ENCODE data around the gene OR12D3.
"Not testable (repeated sequence)": the region's sequence is repeated elsewhere in the genome, so short reads cannot be mapped to it uniquely, and the experiment has no call there.

Gene OR12D3, protein sequence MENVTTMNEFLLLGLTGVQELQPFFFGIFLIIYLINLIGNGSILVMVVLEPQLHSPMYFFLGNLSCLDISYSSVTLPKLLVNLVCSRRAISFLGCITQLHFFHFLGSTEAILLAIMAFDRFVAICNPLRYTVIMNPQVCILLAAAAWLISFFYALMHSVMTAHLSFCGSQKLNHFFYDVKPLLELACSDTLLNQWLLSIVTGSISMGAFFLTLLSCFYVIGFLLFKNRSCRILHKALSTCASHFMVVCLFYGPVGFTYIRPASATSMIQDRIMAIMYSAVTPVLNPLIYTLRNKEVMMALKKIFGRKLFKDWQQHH

DNA sequence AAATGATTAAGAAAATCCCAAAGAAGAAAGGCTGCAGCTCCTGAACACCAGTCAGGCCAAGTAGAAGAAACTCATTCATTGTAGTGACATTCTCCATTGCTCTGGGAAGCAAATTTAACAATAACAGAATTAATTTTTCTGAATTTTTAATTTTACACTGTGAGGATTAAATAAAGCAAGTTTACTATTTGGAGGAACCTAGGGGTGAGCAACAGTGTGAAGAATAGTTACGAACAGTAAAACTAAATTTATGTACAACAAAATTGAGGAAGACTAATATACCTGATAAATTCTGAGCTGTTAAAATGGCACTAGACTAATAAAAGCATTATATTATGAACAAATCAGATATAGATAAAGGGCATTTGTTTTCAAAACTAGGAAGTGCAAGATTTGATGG, at the start of gene OR12D3:
Gene OR12D3 (minus strand): TSS at position 101 of the 400 bp plus-strand sequence. CDS start 4 bp downstream, at position 97.
- DNase-seq (ENCODE audit: low spot score), result no peak

DNA sequence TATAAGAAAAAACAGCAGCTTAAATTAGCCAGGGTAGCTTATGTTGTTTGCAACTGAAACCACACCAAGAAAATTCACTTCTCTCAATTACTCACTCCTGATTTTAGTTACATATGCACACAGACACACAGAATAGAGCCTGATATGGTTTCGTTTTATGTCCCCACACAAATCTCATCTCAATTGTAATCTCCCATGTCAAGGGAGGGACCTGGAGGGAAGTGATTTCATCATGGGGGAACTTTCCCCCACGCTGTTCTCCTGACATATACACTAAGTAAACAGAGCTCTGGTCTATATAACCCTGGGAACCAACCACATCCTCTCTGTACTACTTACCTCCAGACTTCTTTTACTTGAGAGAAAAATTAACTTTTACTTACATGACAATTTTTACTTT, 49.5 kb upstream of the OR12D3 start:
- no peak for DNase-seq (ENCODE audit: low spot score)

DNA sequence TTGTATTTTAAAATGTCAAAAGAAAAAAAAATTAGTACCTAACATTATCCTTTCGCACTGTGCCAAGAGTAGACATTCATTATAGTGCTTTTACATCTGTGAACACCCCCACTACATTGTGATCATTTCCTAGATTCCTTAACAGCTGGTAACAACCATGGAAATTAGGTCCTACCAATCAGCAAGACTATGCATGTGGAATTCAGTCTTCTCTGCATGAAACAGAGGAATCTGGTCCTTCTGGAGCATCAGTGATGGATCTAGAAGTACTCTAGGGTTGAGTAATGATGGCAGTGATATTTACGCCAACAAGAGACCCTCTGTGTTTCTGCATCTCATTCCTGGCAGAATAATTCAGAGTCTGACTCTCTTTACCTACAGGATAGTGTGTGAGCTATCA, 49.1 kb upstream of the OR12D3 start:
- no peak for DNase-seq (ENCODE audit: low spot score)

DNA sequence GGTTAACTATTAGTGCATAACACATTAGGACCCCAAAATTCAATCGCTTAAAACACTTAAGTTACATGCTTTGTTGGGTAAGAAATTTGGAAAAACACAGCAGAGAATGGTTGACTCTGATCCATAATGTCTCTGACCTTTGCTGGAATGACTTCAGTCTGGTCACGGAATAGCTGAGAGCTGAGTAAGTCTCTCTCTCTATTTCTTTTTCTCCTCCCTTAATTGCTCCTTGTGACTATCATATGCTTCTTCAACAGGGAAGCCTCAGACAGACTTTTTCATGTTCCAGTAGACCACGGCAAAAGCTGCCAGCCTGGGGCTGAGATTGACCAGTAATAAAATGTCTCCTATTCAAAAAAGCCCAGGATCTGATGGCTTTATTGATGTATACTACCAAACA, 44.4 kb upstream of the OR12D3 start:
- no peak for DNase-seq (ENCODE audit: low spot score)

DNA sequence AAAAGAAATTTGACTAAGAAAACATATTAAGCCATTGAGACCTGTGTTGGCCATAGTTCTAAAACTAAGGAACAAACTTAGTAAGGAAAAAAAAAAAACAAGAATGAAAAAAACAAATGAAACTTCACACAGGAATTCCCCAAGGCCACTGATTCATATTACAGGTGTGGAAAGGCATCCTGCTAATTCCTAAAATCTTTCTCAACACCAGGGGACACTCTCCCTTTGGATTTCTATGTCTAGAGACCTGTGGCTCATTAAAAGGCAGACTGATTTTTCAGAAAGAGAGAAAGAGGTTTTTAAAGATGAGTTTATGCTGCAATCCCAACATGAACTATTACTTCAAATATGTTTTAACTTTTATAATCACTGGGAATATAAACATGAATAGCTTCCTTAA, 39.5 kb upstream of the OR12D3 start, which contains the start of gene OR12D1:
Gene OR12D1 (plus strand): TSS at position 341 of the 400 bp plus-strand sequence.
- DNase-seq (ENCODE audit: low spot score), result no peak

DNA sequence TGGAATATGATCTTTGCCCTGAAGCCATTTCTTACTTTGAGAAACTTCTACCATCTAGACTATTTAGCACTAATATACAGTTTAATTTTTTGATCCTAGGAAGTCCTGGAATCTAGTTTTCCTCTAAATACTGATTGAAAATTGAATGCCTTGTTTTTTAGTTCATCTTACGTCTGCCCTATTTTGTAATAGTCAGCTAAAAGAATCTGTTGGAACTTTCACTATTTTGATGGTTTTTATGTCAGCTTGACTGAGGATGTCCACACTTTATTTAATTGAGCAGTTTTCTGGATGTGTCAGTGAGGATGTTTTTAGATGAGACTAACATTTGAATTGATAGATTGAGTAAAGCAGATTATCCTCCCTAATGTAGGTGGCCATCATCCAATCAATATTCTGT, 28.7 kb upstream of the OR12D3 start:
- no peak for DNase-seq (ENCODE audit: low spot score)

DNA sequence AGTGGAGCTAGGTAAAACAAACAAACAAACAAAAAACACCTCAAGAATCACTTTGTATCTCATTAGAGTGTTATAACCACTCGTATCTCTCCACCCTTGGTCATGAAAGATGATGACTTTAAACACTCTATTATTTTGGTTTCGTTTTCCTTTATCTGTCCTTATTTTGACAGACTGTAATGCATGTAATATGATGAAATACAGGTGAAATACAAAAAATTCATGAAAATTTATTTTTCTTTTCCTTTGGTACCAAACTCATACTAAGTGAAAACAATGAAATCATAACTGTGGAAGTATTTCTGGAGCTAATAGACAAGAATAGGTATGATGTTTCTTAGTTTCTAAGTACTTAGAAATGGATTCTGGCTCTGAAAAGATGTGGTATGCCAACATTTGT, 24.4 kb upstream of the OR12D3 start:
- no peak for DNase-seq (ENCODE audit: low spot score)

DNA sequence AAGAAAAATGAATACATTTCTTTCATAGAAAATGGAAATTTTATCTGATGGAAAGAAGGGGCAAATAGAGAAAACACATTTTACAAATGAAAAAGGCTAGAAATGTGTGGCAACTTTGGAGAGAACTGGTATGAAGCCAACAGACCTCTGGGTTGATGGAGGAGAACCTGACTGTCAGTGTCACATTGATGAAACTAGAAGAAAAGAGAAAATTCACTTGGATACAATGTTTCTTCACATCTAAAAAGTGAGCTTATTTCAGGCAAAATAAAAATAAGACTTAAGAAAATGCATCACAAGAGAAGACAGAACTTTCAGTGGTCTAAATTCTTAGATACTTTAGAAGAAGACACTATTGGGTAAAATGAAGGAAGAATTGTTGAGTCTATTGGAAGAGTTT, 20.2 kb upstream of the OR12D3 start, which contains the start of gene OR12D2:
Gene OR12D2 (plus strand): TSS at position 301 of the 400 bp plus-strand sequence. CDS start 1,069 bp downstream, outside the sequence.
- no peak for DNase-seq (ENCODE audit: low spot score)

DNA sequence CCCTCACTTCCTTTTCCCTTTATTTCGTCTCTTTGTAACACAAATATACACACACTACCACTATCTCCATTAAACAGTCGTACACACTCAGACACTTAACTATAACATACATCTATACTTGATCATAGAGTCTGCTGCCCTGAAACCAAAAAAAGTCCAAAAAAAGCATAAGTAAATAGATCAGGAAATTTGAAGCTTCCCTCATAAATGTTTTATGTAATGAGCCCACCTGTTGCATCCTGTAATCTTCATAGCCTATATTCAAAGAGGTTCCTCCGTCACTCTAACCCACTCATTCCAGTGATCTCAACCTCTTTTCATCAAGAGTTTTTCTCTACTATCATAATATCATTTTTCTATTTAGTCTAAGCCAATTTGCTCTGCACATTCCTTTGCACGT, 13.4 kb upstream of the OR12D3 start:
- no peak for DNase-seq (ENCODE audit: low spot score)

DNA sequence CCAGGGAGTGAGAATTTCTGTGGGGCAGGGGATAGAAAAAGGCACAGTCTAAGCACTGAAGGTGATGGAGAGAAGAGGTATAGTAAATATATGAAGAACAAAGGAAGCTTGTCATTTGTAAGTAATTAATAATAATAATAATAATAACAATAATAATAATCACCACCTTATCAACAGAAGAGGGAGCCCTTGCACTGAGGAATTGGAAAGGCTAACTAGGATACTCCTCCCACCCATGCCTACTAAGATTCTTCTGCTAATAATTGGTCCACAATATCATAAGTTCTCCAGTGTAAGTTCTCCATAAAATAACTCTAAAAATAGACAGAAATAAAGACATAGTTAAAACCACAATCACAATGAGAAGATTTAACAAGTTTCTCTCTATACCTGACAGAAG, 912 bp upstream of the OR12D3 start:
- DNase-seq (ENCODE audit: low spot score), result no peak

DNA sequence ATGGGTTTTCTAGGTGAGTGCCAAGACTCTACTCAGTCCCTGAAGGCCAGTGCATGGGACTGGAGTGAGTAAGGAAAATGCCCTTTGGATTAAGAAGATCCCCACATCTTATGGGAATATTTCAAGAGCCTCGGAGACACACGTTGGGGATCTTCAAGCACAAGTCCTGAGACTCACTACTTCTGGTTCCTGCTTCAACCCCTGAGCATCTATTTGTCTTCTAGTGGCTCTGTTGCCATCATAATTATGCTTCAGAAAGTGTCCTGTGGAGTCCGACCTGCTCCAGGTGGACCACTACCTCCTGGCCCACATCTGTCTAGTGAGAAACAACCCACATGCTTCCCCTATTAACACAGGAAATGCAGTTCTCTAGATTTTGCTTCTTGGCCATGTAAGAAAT, 6.3 kb downstream of the OR12D3 start, which contains the start of gene OR5V1:
Gene OR5V1 (minus strand): TSS at position 101 of the 400 bp plus-strand sequence. CDS start 12,670 bp downstream, outside the sequence.
- no peak for DNase-seq (ENCODE audit: low spot score)

DNA sequence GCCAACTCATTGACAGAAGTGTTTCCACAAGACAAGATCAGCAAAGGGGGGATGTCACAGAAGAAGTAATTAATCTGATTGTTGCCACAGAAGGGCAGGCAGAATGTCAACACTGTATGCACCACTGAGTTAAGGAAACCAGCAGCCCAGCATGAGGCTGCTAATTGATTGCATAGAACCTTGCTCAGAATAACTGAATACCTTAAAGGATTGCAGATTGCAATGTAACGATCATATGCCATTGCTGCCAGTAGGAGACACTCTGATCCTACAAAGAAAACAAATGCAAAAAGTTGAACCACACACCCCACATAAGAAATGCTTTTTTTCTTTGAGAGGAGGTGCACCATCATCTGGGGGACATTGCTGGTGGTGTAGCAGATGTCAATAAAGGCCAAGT, 19.5 kb downstream of the OR12D3 start:
- DNase-seq (ENCODE audit: low spot score), result no peak

DNA sequence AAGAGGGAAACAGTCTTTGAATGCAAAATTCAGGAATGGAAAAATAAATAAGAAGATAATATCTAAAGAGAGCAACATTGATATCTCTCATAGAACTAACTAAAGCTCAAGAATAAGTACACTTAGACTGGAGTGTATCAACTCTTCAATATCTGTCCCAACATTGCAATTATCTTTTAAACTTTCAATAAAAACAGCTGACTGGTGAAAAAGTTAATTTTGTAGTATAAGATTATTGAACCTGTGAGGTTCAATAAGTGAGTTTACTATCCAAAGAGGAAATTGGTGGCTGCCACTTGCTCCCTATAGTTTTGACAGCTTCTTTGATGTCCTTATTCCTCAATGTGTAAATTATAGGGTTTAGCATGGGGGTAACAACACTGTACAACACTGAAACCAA, 20.1 kb downstream of the OR12D3 start:
- no peak for DNase-seq (ENCODE audit: low spot score)

DNA sequence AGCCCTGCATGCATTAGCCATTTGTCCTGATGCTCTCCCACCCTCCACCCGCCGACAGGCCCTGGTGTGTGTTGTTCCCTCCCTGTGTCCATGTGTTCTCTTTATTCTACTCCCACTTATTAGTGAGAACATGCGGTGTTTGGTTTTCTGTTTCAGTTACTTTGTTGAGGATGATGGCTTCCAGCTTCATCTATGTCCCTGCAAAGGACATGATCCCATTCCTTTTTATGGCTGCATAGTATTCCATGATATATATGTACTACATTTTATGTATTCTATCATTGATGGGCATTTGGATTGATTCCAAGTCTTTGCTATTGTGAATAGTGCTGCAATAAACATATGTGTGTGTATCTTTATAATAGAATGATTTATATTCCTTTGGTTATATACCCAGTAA, 25.7 kb downstream of the OR12D3 start:
- not testable (repeated sequence) for DNase-seq (ENCODE audit: low spot score)

DNA sequence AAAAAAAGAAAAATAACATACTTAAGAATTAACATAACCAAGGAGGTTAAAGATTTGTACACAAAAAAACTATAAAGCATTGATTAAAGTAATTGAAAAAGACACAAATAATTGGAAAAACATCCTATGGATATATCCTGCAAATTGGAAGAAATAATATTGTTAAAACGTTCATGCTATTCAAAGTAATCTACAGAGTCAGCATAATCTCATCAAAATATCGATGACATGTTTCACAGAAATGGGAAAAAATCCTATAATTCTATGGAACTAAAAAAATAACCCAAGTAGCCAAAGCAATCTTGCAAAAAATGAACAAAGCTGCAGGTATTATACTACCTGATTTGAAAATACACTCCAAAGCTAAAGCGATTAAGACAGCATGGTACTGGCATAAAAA, 29.7 kb downstream of the OR12D3 start:
- no peak for DNase-seq (ENCODE audit: low spot score)

DNA sequence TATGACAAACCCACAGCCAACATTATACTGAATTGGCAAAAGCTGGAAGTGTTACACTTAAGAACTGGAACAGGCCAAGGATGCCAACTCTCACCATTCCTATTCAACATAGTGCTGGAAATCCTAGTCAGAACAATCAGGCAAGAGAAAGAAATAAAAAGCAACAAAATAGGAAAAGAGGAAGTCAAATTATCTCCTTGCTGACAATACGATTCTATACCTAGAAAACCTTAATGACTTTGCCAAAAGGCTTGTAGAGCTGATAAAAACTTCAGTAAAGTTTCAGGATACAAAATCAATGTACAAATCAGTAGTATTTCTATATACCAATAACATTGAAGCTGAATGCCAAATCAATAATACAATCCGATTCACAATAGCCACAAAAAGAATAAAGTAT, 38.8 kb downstream of the OR12D3 start:
- DNase-seq (ENCODE audit: low spot score), result no peak

DNA sequence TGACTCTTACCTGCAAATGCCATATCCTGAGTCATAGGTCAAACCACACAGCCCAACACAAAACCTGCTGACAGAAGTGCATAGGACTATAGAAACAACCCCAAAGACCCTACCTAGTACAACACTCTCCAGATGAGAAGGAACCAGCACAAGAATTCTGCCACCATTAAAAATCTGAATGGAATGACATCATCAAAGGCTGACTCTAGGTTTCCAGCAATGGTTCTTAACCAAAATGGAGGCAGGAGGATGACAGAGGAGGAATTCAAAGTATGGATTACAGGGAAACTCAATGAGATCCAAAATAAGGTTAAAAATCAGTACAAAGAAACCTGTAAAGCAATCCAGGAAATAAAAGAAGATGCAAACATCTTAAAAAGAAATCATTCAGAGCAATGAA, 42.4 kb downstream of the OR12D3 start:
- DNase-seq (ENCODE audit: low spot score), result no peak

DNA sequence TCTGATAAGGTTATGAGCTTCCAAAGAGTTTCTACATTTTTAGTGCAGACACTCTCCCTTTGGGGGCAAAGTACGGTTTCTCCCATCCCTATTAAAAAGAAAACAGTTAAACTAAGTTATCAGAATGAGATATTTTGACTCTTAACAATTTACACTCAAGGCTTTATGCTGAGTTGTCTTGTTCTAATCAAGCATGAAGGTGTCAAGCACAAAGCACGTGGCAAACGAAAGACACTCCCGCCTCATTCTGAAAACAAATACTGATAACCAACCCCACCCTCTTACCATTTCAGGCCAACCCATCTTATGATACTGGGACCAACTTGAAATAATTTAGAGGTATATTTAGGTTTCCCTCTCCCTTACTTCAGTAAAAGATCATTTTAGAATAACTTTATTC, 49.3 kb downstream of the OR12D3 start:
- no peak for DNase-seq (ENCODE audit: low spot score)
